SK-N-SH (cell line): ENCODE results near the gene FOXB1. TPM values are rescaled to one million over a fixed set of nuclear protein-coding genes. Genes with fewer than 3 reads are reported as not detected.

Source experiments
- CTCF ChIA-PET: fragments of 300-600, 350-600 bp; formaldehyde crosslinking; extraction: SDS; loops from one replicate; lab custom pipeline; 2021; lab: Yijun Ruan, JAX
- POLR2A ChIA-PET: fragments of 350-600 bp; sonication (Branson Sonifier 250); formaldehyde crosslinking; extraction: SDS; loops from one replicate; lab custom pipeline; 2020; ENCODE audit warnings: antibody characterized with exemption, inconsistent platforms; lab: Yijun Ruan, JAX
- DNase-seq: peaks from one replicate; pipeline ENCODE4 v3.0.0; 2012
- H2AFZ ChIP-seq: fragments of 200-600 bp; sonication (generic); 2 replicates; pipeline ENCODE4 v1.8.1; 2016; ENCODE audit warnings: antibody characterized with exemption, mild to moderate bottlenecking, low read depth
- H3F3A ChIP-seq: fragments of 200-600 bp; sonication (generic); replicated peaks from 2 replicates; pipeline ENCODE3; 2016; ENCODE audit warnings: antibody characterized with exemption, mild to moderate bottlenecking; ENCODE audit not compliant: insufficient read depth
- H3K27ac ChIP-seq, 2 experiments: fragments of 200-500 bp in 1 of 2; fragments of 200-600 bp in 1 of 2; sonication (Bioruptor generic) in 1 of 2; sonication (generic), shearing (Covaris generic) in 1 of 2; 2 replicates each; pipeline versions ENCODE4 v1.5.1 to v1.6.1; 2014 to 2016; ENCODE audit warnings: low read depth in 2 of 2, inconsistent platforms in 1 of 2, low read length in 1 of 2, mild to moderate bottlenecking in 1 of 2, mixed read lengths in 1 of 2
- H3K27me3 ChIP-seq: fragments of 200-600 bp; sonication (generic), shearing (Covaris generic); 2 replicates; pipeline ENCODE4 v1.6.1; 2016; ENCODE audit warnings: mixed run types; ENCODE audit not compliant: insufficient read depth
- H3K36me3 ChIP-seq, 2 experiments: fragments of 200-500 bp in 1 of 2; fragments of 200-600 bp in 1 of 2; sonication (Bioruptor generic) in 1 of 2; sonication (generic) in 1 of 2; replicated peaks in 1 of 2; 2 replicates each; pipeline versions ENCODE3 to v1.5.1; 2014 to 2016; ENCODE audit warnings: low read length in 1 of 2, mild to moderate bottlenecking in 1 of 2; ENCODE audit not compliant: insufficient read depth in 2 of 2, control insufficient read depth in 1 of 2
- H3K4me1 ChIP-seq, 2 experiments: fragments of 200-500 bp in 1 of 2; fragments of 200-600 bp in 1 of 2; sonication (Bioruptor generic) in 1 of 2; sonication (generic), shearing (Covaris generic) in 1 of 2; 2 replicates each; pipeline versions ENCODE4 v1.5.1 to v1.6.1; 2014 to 2016; ENCODE audit warnings: low read depth in 1 of 2, low read length in 1 of 2, mixed run types in 1 of 2; ENCODE audit not compliant: insufficient read depth in 2 of 2, control insufficient read depth in 1 of 2
- H3K4me2 ChIP-seq: fragments of 200-600 bp; sonication (generic), shearing (Covaris generic); 2 replicates; pipeline ENCODE4 v1.6.1; 2017; ENCODE audit warnings: mixed run types
- H3K4me3 ChIP-seq, 2 experiments: fragments of 200-500 bp in 1 of 2; fragments of 200-600 bp in 1 of 2; sonication (Bioruptor generic) in 1 of 2; sonication (generic), shearing (Covaris generic) in 1 of 2; 2 replicates each; pipeline versions ENCODE4 v1.5.1 to v1.8.1; 2014 to 2016; ENCODE audit warnings: low read depth in 2 of 2, inconsistent platforms in 1 of 2, low read length in 1 of 2, mild to moderate bottlenecking in 1 of 2, mixed read lengths in 1 of 2, moderate library complexity in 1 of 2
- H3K79me2 ChIP-seq: fragments of 200-600 bp; sonication (generic); 2 replicates; pipeline ENCODE4 v1.8.1; 2017; ENCODE audit warnings: mild to moderate bottlenecking; ENCODE audit not compliant: insufficient read depth
- H3K9ac ChIP-seq: fragments of 200-600 bp; sonication (generic); 2 replicates; pipeline ENCODE4 v1.6.1; 2017; ENCODE audit warnings: mixed run types
- H3K9me2 ChIP-seq: fragments of 200-600 bp; sonication (generic); 2 replicates; pipeline ENCODE4 v1.6.1; 2017; ENCODE audit warnings: mixed run types
- H3K9me3 ChIP-seq: fragments of 200-600 bp; sonication (generic); 2 replicates; pipeline ENCODE4 v1.6.1; 2017; ENCODE audit warnings: mixed run types, mild to moderate bottlenecking, moderate library complexity
- H4K20me1 ChIP-seq: fragments of 200-600 bp; sonication (generic); 2 replicates; pipeline ENCODE4 v1.6.1; 2017; ENCODE audit warnings: mild to moderate bottlenecking, mixed run types; ENCODE audit not compliant: insufficient read depth
- CHD2 ChIP-seq: fragments of 150-350 bp; IDR thresholded peaks from 2 replicates; pipeline ENCODE4 v1.6.1; 2018; ENCODE audit warnings: low read length; ENCODE audit not compliant: partially characterized antibody
- EZH2phosphoT487 ChIP-seq: fragments of 200-600 bp; sonication (generic); IDR thresholded peaks from 2 replicates; pipeline ENCODE4 v1.6.1; 2017; ENCODE audit warnings: low read depth, mixed run types, mild to moderate bottlenecking, antibody characterized with exemption, moderate library complexity, borderline replicate concordance
- FOSL2 ChIP-seq: IDR thresholded peaks from 2 replicates; pipeline ENCODE4 v1.4.0; 2012; ENCODE audit warnings: low read depth, mild to moderate bottlenecking, moderate library complexity, borderline replicate concordance
- FOXJ3 ChIP-seq: sonication (generic); formaldehyde crosslinking; IDR thresholded peaks from 2 replicates; pipeline ENCODE4 v1.5.1; 2020; ENCODE audit warnings: mild to moderate bottlenecking, missing genetic modification reagents
- FOXM1 ChIP-seq: IDR thresholded peaks from 2 replicates; pipeline ENCODE4 v1.4.0; 2012; ENCODE audit warnings: low read depth, mild to moderate bottlenecking
- GABPA ChIP-seq: IDR thresholded peaks from 2 replicates; pipeline ENCODE4 v1.4.0; 2012; ENCODE audit warnings: low read depth, mild to moderate bottlenecking
- JUND ChIP-seq: IDR thresholded peaks from 2 replicates; pipeline ENCODE4 v1.4.0; 2012
- MAX ChIP-seq: IDR thresholded peaks from 2 replicates; pipeline ENCODE4 v1.4.0; 2012; ENCODE audit warnings: low read depth
- MEF2A ChIP-seq: IDR thresholded peaks from 2 replicates; pipeline ENCODE4 v1.4.0; 2012; ENCODE audit warnings: low read depth, borderline replicate concordance
- NFIC ChIP-seq: IDR thresholded peaks from 2 replicates; pipeline ENCODE4 v1.4.0; 2012; ENCODE audit warnings: borderline replicate concordance
- POLR2AphosphoS5 ChIP-seq: IDR thresholded peaks from 2 replicates; pipeline ENCODE4 v1.6.1; 2012; ENCODE audit warnings: low read depth, low read length
- RAD21 ChIP-seq: IDR thresholded peaks from 2 replicates; pipeline ENCODE4 v1.6.1; 2012; ENCODE audit warnings: mild to moderate bottlenecking, low read length
- RCOR1 ChIP-seq: fragments of 150-350 bp; IDR thresholded peaks from 2 replicates; pipeline ENCODE4 v1.6.1; 2017; ENCODE audit warnings: antibody characterized with exemption, low read length
- RFX5 ChIP-seq: IDR thresholded peaks from 2 replicates; pipeline ENCODE4 v1.6.1; 2012; ENCODE audit warnings: mild to moderate bottlenecking, improper control_type of control experiment, low read length
- RXRA ChIP-seq: IDR thresholded peaks from 2 replicates; pipeline ENCODE4 v1.4.0; 2012; ENCODE audit warnings: low read depth, mild to moderate bottlenecking, borderline replicate concordance
- TAF1 ChIP-seq: IDR thresholded peaks from 2 replicates; pipeline ENCODE4 v1.6.1; 2012; ENCODE audit warnings: low read depth, mild to moderate bottlenecking, low read length, moderate library complexity, borderline replicate concordance
- YY1 ChIP-seq: IDR thresholded peaks from 2 replicates; pipeline ENCODE4 v1.4.0; 2012; ENCODE audit warnings: low read depth, mild to moderate bottlenecking
- WGBS: methylation state at CpG from one replicate; pipeline ENCODE4 v1.1.6; 2017; ENCODE audit warnings: low lambda C conversion rate; 5-methylcytosine and 5-hydroxymethylcytosine counted together
- polyA plus RNA-seq, 3 experiments: library from polyadenylated mRNA; depleted of rRNA; stranded (reverse); fragments of >200 nt; gene quantifications; 2 replicates each; pipeline ENCODE4 v1.2.3, GENCODE V29; 2012
- TF ChIP-seq, protein P1 (sequence below): IDR thresholded peaks from 2 replicates; pipeline ENCODE4; 2012
- TF ChIP-seq, protein P2 (sequence below): IDR thresholded peaks from 2 replicates; pipeline ENCODE4 v1.6.1; 2012; ENCODE audit warnings: mild to moderate bottlenecking, low read depth, low read length, moderate library complexity
- TF ChIP-seq, protein P3 (sequence below): fragments of 150-350 bp; IDR thresholded peaks from 2 replicates; pipeline ENCODE4 v1.6.1; 2016; ENCODE audit warnings: mild to moderate bottlenecking, low read depth, low read length

The FOXB1 gene
- polyA plus RNA-seq, 1 of the 3 experiments (the other 2 are of a cell fraction): not detected

DNA sequence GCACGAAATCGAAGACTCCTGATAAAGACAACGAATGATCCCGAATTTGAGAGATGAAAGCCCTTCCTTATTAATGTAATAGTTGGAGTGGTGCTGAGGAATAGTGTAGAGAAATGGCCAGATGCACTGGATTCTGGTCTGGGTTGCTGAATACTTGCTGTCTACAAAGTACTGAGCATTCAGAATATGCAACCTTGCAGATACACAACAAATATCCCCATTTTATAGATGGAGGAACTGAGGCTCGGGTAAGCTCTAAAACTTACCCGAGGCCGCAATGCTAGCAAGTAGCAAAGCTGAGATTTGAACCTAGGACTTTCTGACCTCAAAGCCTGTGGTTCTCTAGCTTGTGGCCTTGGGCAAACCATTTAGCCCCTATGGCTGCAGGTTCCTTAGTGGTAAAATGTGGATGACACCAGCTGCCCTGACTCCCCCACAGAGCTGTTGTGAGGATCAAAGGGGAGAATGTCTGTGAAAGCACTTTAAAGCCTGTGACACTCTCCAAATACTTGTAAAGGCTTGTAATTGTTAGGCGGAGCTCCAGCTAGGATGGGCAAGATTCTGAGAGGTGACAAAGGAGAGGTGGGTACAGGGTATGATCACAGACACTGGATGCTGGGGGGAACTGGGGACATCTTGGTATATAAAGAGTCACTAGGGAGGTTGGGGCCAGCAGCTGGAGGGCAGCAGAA, 39.8 kb downstream of the FOXB1 start:
- no peaks in the 10 kb centered on the region for H3K9me3 ChIP-seq
- POLR2A ChIA-PET: no interaction called here
- peaks cover 13% of the 10 kb centered on the region; the same call in 1 of the 2 replicates for H3K27me3 ChIP-seq
- H2AFZ ChIP-seq: no peak overlapping the region
- H3K4me3 ChIP-seq: no peak overlapping the region
- H3K36me3 ChIP-seq: no peaks in the 10 kb centered on the region
- H4K20me1 ChIP-seq: no peaks in the 10 kb centered on the region
- H3K4me1 ChIP-seq: no peaks in the 10 kb centered on the region
- H3K27ac ChIP-seq: no peak overlapping the region
- H3K9ac ChIP-seq: no peak overlapping the region
- H3K9me2 ChIP-seq: no peaks in the 10 kb centered on the region
- H3K4me2 ChIP-seq: no peak overlapping the region
- TF ChIP-seq TAF1 (no peak), YY1 (no peak), RAD21 (no peak), MAX (no peak), EZH2phosphoT487 (no peak), RFX5 (no peak), FOXJ3 (CRISPR knock-in tag) (no peak)
- TF ChIP-seq, protein P1, sequence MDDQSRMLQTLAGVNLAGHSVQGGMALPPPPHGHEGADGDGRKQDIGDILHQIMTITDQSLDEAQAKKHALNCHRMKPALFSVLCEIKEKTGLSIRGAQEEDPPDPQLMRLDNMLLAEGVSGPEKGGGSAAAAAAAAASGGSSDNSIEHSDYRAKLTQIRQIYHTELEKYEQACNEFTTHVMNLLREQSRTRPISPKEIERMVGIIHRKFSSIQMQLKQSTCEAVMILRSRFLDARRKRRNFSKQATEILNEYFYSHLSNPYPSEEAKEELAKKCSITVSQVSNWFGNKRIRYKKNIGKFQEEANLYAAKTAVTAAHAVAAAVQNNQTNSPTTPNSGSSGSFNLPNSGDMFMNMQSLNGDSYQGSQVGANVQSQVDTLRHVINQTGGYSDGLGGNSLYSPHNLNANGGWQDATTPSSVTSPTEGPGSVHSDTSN: no peak
- TF ChIP-seq, protein P2, sequence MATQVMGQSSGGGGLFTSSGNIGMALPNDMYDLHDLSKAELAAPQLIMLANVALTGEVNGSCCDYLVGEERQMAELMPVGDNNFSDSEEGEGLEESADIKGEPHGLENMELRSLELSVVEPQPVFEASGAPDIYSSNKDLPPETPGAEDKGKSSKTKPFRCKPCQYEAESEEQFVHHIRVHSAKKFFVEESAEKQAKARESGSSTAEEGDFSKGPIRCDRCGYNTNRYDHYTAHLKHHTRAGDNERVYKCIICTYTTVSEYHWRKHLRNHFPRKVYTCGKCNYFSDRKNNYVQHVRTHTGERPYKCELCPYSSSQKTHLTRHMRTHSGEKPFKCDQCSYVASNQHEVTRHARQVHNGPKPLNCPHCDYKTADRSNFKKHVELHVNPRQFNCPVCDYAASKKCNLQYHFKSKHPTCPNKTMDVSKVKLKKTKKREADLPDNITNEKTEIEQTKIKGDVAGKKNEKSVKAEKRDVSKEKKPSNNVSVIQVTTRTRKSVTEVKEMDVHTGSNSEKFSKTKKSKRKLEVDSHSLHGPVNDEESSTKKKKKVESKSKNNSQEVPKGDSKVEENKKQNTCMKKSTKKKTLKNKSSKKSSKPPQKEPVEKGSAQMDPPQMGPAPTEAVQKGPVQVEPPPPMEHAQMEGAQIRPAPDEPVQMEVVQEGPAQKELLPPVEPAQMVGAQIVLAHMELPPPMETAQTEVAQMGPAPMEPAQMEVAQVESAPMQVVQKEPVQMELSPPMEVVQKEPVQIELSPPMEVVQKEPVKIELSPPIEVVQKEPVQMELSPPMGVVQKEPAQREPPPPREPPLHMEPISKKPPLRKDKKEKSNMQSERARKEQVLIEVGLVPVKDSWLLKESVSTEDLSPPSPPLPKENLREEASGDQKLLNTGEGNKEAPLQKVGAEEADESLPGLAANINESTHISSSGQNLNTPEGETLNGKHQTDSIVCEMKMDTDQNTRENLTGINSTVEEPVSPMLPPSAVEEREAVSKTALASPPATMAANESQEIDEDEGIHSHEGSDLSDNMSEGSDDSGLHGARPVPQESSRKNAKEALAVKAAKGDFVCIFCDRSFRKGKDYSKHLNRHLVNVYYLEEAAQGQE: no peak
- TF ChIP-seq, all 33 proteins: peak for 0
- WGBS: 8% methylated on average over 8 of the region's 8 CpGs
- no peak for DNase-seq
- CTCF ChIA-PET: interaction anchor here (1.0 to 1.3 kb wide), 2 partner anchors 12 to 318 kb away, joined by 3 to 4 read pairs; no protein-coding TSS in a partner anchor
- H3F3A ChIP-seq: no peaks in the 10 kb centered on the region
- no peaks in the 10 kb centered on the region for H3K79me2 ChIP-seq

DNA sequence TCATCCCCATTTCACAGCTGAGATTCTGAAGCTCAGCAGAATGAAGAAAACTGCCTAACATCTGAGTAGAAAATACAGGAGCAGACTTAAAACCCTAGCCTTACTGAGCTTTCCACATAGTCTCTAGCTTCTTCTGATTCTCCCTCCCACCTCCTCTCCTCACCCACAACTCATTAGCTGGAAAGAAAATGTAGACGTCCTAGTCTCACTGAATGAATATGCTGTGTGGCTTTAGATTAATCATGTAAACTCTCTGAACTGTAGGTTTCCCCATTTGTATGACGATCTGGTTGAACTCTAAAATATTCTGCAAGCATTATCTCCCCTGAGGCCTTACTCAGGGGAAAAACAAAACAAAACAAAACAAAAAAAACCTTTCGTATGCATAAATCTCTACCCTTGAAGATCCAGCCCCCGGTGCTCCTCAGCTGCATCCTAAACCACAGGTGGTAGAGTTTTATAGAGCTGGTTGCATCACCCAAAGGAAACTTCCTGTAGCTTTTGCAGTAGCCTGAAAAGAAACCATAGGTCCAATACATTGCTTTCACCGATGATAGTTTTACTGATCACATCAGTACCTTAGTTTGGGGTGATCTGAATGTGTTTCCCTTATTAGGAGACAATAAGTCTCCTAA, 40.6 kb downstream of the FOXB1 start:
- Histone ChIP-seq H3K9ac (no peak overlapping the region), H3K9me3 (no peaks in the 10 kb centered on the region), H3K4me3 (no peak overlapping the region), H4K20me1 (no peaks in the 10 kb centered on the region), H3F3A (no peaks in the 10 kb centered on the region), H3K79me2 (no peaks in the 10 kb centered on the region), H3K9me2 (no peaks in the 10 kb centered on the region), H3K36me3 (no peaks in the 10 kb centered on the region), H2AFZ (no peak overlapping the region), H3K4me1 (no peaks in the 10 kb centered on the region), H3K27me3 (peaks cover 7% of the 10 kb centered on the region; the same call in 1 of the 2 replicates), H3K4me2 (no peak overlapping the region), H3K27ac (no peak overlapping the region)
- ChIA-PET CTCF (no interaction called here), POLR2A (no interaction called here)
- WGBS: 6% methylated on average over 5 of the region's 5 CpGs
- DNase-seq: no peak
- TF ChIP-seq RCOR1 (no peak), GABPA (no peak), MEF2A (no peak), RXRA (no peak), FOXM1 (no peak), JUND (no peak), NFIC (no peak), FOSL2 (no peak), CHD2 (no peak), POLR2AphosphoS5 (no peak)
- TF ChIP-seq, protein P3, sequence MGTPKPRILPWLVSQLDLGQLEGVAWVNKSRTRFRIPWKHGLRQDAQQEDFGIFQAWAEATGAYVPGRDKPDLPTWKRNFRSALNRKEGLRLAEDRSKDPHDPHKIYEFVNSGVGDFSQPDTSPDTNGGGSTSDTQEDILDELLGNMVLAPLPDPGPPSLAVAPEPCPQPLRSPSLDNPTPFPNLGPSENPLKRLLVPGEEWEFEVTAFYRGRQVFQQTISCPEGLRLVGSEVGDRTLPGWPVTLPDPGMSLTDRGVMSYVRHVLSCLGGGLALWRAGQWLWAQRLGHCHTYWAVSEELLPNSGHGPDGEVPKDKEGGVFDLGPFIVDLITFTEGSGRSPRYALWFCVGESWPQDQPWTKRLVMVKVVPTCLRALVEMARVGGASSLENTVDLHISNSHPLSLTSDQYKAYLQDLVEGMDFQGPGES: no peak
